Omental fat pad (tissue), 4 donors: ENCODE data around the gene C1orf146. TPM values are rescaled to one million over a fixed set of nuclear protein-coding genes. Genes with fewer than 3 reads are reported as not detected.

ENCODE experiments used
- ATAC-seq: fragments of 150-250 bp; one replicate; pipeline ENCODE4 v1.9.1; 2016; ENCODE audit warnings: mild to moderate bottlenecking, moderate library complexity; ENCODE audit not compliant: low FRiP score
- DNase-seq: peaks from one replicate; pipeline ENCODE4 v3.0.0-alpha.2; 2019; ENCODE audit warnings: low spot score
- total RNA-seq, 4 donors: library from RNA; depleted of rRNA; stranded (reverse); fragments of >200 nt; gene quantifications; one replicate each; pipeline ENCODE4 v1.1.0, GENCODE V29; 2016
- TF ChIP-seq, protein P1 (sequence below), 3 donors: fragments of 450-650 bp; IDR thresholded peaks; one replicate each; pipeline ENCODE4 v1.5.1; 2016 to 2017; ENCODE audit warnings: antibody characterized with exemption in 3 of 3, mild to moderate bottlenecking in 3 of 3, moderate library complexity in 2 of 3

Gene C1orf146, protein sequence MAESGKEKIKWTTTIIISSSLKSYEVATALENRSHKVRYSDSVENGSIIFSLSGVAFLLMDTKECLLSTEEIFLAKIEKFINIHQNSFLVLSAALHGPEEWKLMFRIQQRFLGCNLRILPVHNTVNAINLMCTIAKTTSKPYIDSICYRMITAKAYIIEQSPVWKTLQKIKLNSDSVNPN
- total RNA-seq = not detected

DNA sequence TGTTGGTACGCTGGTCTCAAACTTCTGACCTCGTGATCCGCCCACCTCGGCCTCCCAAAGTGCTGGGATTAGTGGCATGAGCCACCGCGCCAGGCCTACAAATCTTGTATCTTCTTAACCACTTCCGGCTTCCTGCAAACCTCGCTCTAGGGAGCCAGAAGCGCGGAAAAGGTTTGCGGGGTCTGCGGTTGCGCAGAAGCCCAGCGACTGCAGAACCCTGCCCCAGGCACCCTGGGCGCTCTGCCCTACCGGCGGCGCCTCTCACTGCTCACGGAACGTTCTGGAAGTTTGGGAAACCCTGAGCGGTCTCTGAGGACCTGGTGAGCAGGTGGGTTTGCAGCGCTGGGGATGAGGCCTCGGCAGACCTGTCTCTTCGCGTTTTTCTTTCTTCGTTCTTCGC is at the start of gene C1orf146:
C1orf146 (plus strand) TSS at position 195 of the 400 bp plus-strand sequence. CDS start 13,506 bp downstream, outside the sequence.
- no peak for ATAC-seq

DNA sequence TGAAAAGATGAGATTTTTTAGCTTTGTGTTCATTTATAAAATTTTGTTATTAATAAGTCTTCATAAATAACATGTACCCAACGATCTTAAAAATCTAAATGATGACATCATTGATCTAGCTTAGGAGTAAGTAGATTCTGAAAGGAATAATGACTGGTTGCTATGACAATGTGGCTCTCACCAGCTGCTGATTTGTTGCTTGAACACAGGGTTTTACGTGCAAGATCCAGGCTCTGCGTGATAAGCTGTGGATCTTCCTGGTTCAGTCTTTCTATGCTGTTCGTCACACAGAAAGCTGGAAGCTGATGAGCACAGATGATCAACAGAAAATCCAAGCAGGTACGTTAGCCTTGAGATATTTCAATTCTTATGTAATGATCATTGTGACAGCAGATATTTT is 49.1 kb upstream of the C1orf146 start:
- DNase-seq (no peak), ATAC-seq (no peak)
- TF ChIP-seq, protein P1, sequence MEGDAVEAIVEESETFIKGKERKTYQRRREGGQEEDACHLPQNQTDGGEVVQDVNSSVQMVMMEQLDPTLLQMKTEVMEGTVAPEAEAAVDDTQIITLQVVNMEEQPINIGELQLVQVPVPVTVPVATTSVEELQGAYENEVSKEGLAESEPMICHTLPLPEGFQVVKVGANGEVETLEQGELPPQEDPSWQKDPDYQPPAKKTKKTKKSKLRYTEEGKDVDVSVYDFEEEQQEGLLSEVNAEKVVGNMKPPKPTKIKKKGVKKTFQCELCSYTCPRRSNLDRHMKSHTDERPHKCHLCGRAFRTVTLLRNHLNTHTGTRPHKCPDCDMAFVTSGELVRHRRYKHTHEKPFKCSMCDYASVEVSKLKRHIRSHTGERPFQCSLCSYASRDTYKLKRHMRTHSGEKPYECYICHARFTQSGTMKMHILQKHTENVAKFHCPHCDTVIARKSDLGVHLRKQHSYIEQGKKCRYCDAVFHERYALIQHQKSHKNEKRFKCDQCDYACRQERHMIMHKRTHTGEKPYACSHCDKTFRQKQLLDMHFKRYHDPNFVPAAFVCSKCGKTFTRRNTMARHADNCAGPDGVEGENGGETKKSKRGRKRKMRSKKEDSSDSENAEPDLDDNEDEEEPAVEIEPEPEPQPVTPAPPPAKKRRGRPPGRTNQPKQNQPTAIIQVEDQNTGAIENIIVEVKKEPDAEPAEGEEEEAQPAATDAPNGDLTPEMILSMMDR (IDR thresholded peaks at IDR 0.05) = no peak

More for the DNA sequence above, at the start of gene C1orf146:
- DNase-seq = no peak
- TF ChIP-seq, protein P1 (IDR thresholded peaks at IDR 0.05) = no peak

DNA sequence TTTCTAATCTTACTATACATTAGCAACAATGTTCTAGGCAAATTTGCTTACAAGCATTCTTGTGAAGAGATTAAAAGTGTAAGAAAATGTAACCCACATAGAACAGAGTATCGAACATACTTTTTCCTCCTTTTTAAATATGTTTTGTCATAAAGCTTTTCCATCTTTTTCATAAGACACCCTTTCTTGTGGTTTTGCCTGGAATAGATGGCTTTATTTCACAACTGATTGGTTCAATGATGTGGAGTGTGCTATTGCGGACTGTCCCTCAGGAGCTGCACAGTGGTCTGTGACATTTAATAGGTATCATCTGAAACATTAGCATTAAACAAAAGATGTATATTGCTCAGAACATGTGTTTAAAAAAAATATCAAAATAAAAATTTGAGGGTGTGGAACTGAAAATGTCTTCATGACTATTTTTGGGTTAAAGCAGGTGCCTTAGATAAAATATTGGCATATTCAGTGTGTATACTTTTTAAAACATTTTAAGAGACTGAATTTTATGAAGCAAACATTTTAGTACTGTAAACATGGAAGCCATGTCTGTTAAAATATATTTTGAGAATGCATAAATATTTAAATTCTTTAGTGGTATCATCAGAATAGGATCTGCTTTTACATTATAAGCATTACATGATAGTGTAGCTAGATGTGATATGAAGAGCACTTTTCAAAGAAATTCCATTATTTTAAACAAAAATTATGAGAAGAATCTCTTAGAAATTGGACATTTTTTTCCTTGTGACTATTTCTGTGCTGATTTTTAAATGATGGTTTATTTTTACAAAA is 48.3 kb upstream of the C1orf146 start:
- ATAC-seq (no peak), DNase-seq (no peak)
- TF ChIP-seq, protein P1 (IDR thresholded peaks at IDR 0.05) = no peak

DNA sequence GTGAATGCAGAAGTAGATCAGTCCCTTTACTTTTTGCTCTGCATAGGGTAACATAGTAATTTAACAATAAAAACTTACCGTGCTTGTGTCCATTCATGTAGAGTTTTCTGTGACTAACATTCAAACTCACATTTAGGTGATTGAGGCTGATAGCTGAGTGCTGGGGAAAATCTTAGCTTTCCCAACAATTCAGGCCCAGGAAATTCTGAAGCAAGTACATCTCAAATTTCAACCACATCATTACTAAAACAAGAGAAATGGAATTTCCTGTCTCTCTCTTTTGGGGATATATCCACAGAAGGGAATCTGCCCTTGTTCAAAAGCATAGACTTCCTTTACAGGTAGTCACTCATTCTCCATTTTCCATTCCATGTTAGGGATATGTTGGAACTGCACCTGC is 33.1 kb upstream of the C1orf146 start:
- no peak for ATAC-seq
- DNase-seq = no peak
- TF ChIP-seq, protein P1 (IDR thresholded peaks at IDR 0.05) = no peak

DNA sequence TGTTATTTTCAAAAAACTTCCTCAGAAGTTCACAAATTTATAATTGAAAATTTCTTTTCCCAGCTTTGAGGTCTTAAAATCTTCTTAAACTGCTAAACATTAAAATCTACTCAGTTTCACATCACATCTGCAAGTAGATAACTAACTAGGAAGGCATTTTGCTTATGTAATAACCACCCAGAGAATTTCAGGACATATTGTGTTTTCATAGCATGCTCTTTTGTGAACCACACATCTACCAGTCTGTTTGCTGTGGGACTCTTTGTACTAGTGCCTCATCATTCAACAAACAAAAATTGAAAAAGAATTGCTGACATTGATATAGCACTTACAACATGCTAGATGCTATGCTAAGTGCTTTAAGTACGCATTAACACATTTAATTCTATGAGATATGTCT is 31.6 kb upstream of the C1orf146 start:
- DNase-seq (no peak), ATAC-seq (no peak)
- TF ChIP-seq, protein P1 (IDR thresholded peaks at IDR 0.05) = no peak

DNA sequence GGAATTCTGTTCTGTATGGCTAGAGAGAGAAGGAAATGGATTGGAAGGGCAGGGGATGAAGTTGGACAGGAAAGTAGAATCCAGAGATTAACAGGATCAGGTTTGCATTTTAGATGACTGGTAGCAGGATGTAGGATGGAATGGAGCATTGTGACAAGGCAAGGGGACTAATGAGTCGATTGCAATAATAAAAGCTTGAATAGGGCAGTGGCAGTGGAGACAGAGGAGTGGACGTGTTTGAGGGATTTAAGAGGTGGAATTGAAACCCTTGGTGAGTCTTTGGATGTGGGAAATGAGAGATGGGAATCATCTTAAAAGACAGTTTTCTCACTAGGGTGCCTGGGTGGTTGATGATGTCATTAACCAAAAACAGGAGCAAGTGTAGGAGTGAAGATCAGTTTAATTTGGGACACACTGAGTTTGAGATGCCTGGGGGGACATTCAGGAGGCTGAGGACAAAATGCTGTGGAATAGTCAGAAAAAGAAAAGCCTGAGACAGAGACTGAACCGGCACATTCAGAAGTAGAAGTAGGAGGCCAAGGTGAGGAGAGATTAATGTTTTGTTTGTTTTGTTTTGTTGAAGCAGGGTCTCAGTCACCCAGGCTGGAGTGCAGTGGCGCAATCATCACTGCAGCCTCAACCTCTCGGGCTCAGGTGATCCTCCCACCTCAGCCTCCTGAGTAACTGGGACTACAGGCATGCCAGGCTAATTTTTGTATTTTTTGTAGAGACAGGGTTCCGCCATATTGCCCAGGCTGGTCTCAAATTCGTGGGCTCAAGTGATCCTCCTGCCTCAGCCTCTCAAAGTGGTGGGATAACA is 29.1 kb upstream of the C1orf146 start:
- ATAC-seq = no peak
- DNase-seq = no peak
- TF ChIP-seq, protein P1 (IDR thresholded peaks at IDR 0.05) = no peak
